ELR (cell line): ENCODE results near the gene HEG1.

Experiments
- DNase-seq: peaks from one replicate; pipeline ENCODE4 v3.0.0-alpha.2; 2015; ENCODE audit warnings: low read depth

Gene HEG1

DNA sequence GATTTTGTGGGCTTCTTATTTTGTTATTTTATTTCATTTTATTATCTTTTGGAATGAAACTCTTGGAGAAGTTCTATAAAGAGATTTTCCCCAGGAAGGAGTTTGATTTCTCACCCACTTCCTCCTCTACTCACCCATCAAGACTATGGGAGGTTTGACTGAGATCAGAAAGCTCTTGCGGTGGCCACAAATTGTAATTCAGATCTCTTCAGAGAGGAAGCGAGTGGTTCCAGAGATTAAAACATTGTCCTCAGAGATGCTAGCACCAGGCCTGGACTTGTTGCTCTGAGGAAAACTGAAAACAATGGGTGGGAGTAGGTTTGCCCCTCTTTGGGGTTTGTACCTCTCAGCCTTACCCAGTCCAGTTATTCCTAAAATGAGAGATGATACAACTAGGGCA is 113.2 kb downstream of the HEG1 start:
- DNase-seq = no peak

DNA sequence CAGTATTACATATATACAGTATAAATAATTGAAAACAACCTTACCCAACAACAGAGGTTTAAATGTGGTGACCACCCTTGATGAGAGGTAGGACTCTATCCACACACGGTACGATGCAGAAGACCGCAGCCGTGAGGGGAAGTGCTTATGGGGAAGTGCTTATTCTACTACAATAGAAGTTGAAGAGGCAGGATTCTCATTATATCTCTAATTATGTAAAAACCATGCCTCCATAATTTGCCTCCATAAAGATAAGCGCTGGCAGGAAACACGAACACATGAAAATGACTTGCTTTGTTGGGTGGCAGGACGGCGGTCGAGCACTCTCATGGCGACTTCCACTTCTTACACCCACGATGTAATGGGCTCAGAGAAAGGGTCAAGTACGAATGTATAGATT is 114.0 kb downstream of the HEG1 start:
- DNase-seq = no peak

DNA sequence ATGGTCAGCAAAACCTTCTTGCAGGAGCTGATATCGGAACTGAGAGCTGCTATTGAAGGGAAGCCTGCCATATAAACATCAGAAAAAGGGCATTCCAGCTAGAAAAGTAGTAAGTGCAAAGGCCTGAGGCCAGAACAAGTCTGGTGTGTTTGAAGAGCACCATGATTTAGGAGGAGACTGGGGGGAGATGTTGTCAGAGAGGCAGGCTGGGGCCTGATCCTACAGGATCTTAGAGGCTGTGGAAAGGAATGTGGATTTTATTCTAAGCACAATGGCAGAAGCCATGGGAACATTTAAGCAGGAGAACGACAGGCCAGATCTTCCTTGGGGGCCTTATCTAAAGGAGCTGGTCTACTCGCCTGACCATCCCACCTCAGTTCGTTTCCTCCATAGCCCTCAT is 116.1 kb downstream of the HEG1 start:
- no peak for DNase-seq

DNA sequence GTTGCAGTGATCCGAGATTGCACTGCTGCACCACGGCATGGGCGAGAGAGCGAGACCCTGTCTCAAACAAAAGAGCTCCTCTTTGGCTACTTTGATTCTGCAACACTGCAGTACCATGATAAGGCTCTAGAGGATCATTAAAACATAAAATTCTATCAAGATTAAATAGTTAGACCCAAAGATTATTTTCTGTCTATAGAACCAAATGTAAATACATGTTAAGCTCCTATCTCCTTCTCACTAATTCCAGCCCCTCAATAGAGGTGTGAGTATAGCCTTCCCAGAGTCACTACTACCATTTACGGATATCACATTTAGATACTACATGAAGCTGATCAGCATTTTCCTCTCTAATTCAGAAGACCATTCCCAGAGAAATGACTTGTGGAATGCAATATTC is 116.9 kb downstream of the HEG1 start:
- no peak for DNase-seq

DNA sequence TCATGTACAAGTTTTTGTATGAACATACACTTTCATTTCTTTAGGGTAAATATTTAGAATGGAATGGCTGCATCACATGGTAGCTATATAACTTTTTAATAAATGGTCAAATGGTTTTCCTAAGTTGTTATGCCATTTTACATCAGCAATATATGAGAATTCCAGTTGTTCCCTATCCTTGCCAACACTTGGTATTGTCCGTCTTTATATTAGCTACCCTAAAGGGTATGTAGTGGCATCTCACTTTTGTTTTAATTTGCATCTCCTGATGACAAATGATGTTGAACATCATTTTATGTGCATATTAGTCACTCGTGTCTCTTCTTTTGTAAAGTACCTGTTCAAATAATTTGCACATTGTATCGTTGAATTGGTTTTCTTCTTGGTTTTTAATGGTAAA is 118.7 kb downstream of the HEG1 start:
- no peak for DNase-seq

DNA sequence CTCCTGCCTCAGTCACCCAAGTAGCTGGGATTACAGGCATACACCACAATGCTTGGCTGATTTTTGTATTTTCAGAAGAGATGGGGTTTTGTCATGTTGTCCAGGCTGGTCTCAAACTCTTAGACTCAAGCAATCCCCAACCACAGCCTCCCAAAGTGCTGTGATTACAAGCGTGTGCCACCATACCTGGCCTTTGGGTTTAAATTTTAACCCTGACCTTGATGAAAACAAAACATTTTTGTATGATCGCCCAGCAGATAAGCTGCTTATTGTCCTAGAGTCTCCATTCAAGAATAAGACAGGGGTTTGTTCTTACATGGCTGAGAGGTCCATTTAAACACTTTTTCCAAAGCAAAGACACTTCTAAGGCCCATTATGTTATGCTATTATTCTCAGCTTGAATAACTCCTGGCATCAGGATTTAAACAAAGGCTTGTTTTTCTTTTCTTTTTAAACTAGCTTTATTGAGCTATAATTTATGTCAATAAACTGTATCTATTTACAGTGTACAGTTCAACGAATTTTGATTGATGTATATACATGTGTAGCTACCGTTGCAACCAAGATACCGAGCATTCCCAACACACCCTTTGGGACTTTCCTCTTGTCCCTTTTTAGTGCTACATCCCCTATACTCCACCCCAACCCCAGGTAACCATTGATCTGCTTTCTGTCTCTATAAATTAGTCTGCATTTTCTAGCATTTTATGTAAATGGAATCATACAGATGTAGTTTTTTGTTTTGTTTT is 119.8 kb downstream of the HEG1 start:
- DNase-seq = no peak

DNA sequence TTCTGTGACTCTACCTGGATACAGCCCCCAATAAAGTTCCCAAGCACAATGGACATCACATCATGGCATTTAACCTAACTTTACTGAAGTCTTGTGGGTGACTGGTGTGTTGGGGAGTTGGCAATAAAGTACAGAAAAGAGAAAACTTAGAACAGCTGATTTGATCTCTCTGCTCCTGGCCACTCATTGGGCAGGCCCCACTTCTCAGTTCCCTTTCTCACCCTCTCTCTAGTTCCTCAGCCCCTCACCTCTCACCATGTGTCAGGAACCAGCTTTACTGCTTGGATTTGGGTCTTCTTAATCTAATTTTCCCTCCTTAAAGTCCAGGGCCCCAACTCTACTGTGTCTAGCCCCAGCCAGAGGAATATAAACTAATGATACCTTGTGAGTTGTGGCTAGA is 120.5 kb downstream of the HEG1 start:
- DNase-seq = no peak

DNA sequence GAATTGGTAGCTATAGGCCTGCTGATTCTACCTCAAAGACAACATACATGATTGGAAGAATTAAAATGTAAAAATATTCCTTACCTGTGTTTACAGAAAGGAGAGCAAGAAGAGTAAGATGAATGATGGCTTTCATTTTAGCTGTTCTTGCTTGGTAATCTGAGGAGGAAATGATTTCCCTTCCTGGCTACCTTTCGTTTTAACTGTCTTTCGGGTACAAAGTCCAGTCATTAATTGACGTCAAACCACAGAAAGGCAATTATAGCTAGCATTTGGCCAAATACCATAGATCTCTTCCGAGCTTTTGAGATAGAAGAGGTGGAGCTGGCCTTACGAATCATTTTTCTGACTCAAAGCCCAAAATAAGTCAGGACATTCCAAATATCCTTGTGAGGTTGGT is 121.2 kb downstream of the HEG1 start, which contains the start of gene MUC13:
MUC13 (minus strand) TSS at position 175 of the 400 bp plus-strand sequence; CDS start at position 136, 39 bp downstream.
- no peak for DNase-seq

DNA sequence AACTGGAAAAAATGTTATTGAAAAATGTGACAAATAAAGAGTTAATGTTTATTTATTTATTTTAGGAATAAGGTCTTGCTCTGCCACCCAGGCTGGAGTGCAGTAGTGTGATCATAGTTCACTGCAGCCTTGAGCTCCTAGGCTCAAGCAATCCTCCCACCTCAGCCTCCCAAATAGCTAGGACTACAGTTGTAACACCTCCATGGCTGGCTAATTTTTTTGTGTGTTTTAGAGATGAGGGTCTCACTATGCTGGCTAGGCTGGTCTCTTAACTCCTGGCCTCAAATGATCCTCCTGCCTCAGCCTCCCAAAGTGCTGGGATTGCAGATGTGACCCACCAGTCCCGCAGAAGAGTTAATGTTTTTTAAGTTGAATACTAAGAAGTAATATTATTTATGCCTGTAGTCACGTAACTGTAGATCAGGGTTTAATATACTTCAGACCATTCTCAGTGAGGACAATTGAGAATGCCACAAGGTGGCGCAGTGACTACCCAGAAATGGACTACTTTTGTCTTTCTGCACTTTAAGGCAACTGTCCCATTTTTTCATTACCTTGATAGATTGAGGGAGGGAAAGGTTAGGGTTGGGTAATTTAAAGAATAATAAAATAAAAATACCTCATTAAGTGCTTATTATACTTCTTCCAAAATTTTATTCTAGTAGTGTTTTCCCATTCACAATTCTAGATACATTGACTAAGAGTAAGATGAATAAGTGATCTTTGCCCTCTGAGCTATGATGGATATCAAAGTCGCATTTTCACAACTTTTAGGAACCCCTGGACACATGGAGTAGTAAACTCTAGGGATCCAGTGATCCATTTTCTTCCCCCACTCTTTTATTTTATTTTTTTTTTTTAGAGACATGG is 127.2 kb downstream of the HEG1 start:
- peak; percentile 80 for DNase-seq

DNA sequence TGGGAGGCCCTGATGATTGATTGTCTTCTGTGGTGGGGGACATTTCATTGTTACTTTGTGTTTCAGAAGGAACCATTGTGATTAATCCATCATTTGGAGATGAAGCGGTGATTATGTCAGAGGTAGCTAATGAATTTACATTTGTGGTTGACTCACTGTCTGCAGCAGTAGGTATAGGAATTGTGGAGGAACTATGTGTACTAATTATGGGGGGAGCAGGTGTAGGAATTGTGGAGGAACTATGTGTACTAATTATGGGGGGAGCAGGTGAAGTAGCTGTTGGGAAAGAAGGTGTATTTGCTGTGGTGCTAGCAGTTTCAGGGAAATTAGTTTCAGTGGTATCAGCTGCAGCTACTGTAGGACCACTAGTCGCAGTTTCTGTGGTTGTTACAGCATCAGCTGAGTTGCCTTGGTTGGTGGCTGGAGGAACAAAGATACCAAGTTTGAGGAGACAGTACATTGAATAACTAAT is 128.2 kb downstream of the HEG1 start:
- no peak for DNase-seq

DNA sequence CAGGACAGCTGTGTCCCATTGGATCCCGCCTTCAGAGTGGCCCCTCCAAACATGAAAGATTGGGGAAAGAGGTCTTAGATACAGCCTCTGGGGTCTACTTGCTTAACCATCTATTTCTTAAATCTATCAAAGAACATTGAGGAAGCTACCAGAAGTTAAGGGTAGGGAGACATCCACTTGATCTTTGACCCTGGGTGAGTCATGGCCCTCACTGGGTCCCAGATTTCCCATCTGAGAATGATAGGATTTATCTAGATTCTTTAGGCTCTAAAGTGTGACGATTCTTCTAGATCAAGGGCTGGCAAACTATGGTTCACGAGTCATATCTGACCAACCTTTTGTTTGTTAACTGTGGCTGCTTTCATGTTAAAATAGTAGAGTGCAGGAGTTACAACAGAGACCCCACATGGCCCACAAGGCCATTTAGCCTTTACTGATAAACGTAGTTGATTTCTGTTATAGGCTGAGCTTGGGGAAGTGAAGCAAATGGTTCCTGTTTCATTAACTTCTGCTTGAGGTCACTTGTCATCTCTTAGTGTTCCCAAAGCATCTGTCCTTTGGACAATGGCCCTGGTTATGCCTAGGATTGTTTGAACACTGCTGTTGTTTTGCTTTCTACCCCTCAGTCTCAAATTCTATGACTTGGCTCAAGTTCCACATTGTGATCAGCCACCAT is 129.2 kb downstream of the HEG1 start:
- peak; percentile 36 for DNase-seq

DNA sequence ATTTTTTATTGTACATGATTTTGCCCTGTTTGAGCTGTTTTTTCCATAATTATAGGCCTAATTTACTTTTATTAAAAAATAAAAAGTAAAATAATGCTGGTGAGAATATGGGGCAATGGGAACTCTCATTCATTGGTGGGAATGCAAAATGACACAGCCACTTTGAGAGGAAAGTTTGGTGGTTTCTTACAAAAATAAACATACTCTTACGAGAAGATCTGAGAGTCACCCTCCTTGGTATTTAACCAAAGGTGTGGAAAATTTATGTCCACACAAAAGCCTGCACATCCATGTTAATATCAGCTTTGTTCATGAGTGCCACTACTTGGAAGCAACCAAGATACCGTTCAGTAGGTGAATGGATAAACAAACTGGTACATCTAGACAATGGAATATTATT is 131.1 kb downstream of the HEG1 start:
- DNase-seq = peak; percentile 39

DNA sequence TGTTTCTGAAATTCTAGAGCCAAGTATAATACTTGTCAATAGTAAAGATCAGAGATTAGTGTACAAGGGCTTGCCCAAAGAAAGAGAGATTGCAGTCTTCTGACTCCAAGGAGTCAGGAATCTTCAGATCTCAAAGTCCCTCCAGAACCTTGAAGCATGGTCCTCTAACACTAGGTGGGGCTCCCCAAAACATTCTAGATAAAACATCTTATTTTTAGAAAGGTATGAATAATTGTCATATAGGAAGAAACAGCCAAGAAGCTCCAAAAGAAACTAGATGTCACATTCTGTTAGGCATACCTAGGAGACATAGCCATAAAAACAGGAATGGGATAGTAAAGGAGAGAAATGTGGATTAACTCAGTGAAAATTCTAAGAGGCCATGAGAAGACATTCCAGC is 132.0 kb downstream of the HEG1 start:
- peak; percentile 41 for DNase-seq

DNA sequence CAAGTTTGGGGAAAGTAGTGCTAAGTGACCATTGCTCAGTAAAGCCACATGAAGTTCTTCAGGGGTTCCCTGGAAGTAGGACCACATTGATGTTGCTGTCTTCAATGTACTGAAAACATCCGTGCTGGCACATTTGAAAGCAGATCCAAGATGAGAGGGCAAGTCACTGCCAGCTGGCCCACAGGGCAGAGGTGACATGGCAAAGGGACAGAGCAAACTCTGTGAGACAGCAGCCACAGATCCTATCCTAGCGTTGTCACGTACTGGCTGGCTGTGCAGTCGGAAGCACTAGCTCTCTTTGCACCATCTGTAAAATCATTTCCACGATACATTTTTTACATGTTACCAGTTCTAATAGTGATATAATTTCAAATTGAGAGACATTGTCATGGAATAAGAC is 135.1 kb downstream of the HEG1 start:
- no peak for DNase-seq

DNA sequence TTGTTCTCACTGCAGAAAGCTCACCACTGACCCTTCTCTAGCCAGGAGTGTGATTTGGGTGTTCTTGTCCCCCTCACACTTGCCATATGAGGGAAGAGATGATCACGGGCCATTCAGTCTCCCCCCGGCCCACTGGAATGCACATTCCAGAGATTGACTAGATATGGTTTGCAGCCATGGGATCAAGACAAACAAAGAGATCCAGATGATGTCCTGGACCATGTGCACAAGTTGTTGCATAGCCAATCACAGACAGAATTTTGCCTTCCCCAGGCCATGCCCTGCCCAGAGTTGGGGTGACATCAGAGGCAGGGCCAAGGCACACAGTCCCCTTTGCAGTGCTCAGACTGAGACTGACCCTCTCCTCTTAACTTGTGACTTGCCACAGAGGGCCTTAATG is 136.0 kb downstream of the HEG1 start:
- no peak for DNase-seq

DNA sequence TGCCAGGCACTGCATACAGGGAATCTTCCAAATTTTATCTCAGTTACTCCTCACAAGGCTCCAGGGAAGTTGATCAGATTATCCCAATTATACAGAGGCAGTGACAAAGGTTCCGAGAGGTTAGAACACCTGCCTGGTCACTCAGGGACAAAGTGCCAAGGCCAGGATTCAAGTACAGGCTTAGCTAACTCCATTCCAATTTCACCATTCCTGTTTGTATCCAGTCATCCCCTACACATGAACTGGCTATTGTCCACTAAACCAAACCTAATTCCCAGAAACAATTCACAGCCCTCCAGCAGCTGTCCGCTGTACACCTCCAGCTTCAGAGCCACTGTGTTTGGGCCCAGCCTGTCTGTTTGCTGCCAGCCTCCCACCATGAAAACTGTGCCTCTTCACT is 137.3 kb downstream of the HEG1 start:
- DNase-seq = no peak

DNA sequence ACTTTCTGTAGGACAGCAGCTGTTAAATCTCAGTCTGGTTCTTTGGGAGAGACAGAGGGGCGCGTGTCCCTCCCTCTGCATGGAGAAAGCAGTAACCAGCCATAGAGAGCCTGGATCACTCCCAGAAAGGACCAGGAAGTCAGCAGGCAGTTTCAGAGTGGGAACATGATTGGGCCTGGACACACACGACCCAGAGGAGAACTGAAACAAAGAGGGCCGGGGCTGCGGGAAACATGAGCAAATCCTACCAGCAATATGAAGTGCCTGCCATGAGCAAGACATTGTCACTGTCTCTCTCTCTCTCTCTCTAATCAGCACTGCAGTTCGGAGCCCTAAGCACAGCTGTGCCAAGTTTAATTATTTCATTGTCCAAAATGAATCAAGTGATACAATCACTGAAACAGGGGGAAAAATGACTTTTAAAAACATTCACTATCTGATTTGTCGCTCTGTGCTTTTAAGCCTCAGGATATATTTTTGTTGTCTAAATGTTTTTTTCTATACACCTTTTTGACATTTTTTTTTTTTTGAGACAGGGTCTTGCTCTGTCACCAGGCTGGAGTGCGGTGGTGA is 138.9 kb downstream of the HEG1 start:
- no peak for DNase-seq
